IMR-90 (cell line): ENCODE data around the gene KLK13. TPM values are rescaled to one million over a fixed set of nuclear protein-coding genes. Genes with fewer than 3 reads are reported as not detected.

Experiments used
- ATAC-seq: fragments of 200-7000 bp; cut with Tn5 transposase; 2 replicates; pipeline ENCODE4 v1.9.1; 2020; ENCODE audit warnings: low read depth, mild to moderate bottlenecking, moderate library complexity
- BruUV-seq: library from RNA; stranded (reverse); fragments of 400-500 nt; replicated peaks from 2 replicates; lab custom pipeline; 2021; lab: Mats Ljungman, UMichigan
- CTCF ChIA-PET: fragments of 300-600 bp; formaldehyde crosslinking; extraction: SDS; loops from one replicate; lab custom pipeline; 2021; ENCODE audit warnings: antibody characterized with exemption; lab: Yijun Ruan, JAX
- POLR2A ChIA-PET: fragments of 300-600 bp; sonication (Branson Sonifier 250); formaldehyde crosslinking; loops from one replicate; lab custom pipeline; 2022; ENCODE audit warnings: antibody characterized with exemption; ENCODE audit not compliant: unreplicated experiment; lab: Charles Lee
- DNase-seq: peaks from one replicate; pipeline ENCODE4 v3.0.0; 2013
- H2AFZ ChIP-seq: replicated peaks from 2 replicates; pipeline ENCODE3; 2013; ENCODE audit warnings: low read length, mild to moderate bottlenecking; ENCODE audit not compliant: poor library complexity
- H2AK5ac ChIP-seq: 2 replicates; pipeline ENCODE4 v1.6.1; 2013; ENCODE audit warnings: low read depth, low read length, inconsistent platforms
- H2AK9ac ChIP-seq: replicated peaks from 2 replicates; pipeline ENCODE3; 2013; ENCODE audit warnings: mild to moderate bottlenecking, low read depth, low read length, moderate library complexity; ENCODE audit not compliant: poor library complexity
- H2BK120ac ChIP-seq: 2 replicates; pipeline ENCODE4 v1.6.1; 2013; ENCODE audit warnings: low read depth, low read length, inconsistent platforms
- H2BK15ac ChIP-seq: 3 replicates; pipeline ENCODE4 v1.6.1; 2013; ENCODE audit warnings: low read depth, low read length, inconsistent platforms
- H2BK20ac ChIP-seq: 2 replicates; pipeline ENCODE4 v1.6.1; 2013; ENCODE audit warnings: low read depth, mild to moderate bottlenecking, inconsistent platforms, low read length, moderate library complexity
- H2BK5ac ChIP-seq: 2 replicates; pipeline ENCODE4 v1.6.1; 2013; ENCODE audit warnings: mild to moderate bottlenecking, low read depth, low read length, inconsistent platforms; ENCODE audit not compliant: poor library complexity, severe bottlenecking
- H3K14ac ChIP-seq: replicated peaks from 2 replicates; pipeline ENCODE4 v1.6.1; 2013; ENCODE audit warnings: low read depth, low read length, inconsistent platforms
- H3K18ac ChIP-seq: 2 replicates; pipeline ENCODE4 v1.6.1; 2013; ENCODE audit warnings: low read depth, low read length, control low read depth
- H3K23ac ChIP-seq: 2 replicates; pipeline ENCODE4 v1.6.1; 2013; ENCODE audit warnings: low read depth, low read length, inconsistent platforms
- H3K27ac ChIP-seq: 2 replicates; pipeline ENCODE4 v1.5.1; 2013; ENCODE audit warnings: mild to moderate bottlenecking, control low read depth, low read length; ENCODE audit not compliant: insufficient read depth
- H3K27me3 ChIP-seq: 2 replicates; pipeline ENCODE4 v1.6.1; 2013; ENCODE audit warnings: low read length; ENCODE audit not compliant: control insufficient read depth, insufficient read depth
- H3K36me3 ChIP-seq: 2 replicates; pipeline ENCODE4 v1.6.1; 2013; ENCODE audit warnings: low read length, mixed read lengths; ENCODE audit not compliant: control insufficient read depth, insufficient read depth
- H3K4ac ChIP-seq: 2 replicates; pipeline ENCODE4 v1.6.1; 2013; ENCODE audit warnings: low read depth, low read length, inconsistent platforms
- H3K4me1 ChIP-seq: 2 replicates; pipeline ENCODE4 v1.6.1; 2013; ENCODE audit warnings: low read length, mixed read lengths; ENCODE audit not compliant: control insufficient read depth, insufficient read depth
- H3K4me2 ChIP-seq: 2 replicates; pipeline ENCODE4 v1.6.1; 2013; ENCODE audit warnings: low read depth, mild to moderate bottlenecking, control low read depth, low read length, moderate library complexity
- H3K4me3 ChIP-seq: 2 replicates; pipeline ENCODE4 v1.5.1; 2013; ENCODE audit warnings: low read depth, mild to moderate bottlenecking, control low read depth, low read length, moderate library complexity; ENCODE audit not compliant: insufficient read depth
- H3K56ac ChIP-seq: 2 replicates; pipeline ENCODE4 v1.6.1; 2013; ENCODE audit warnings: low read length, inconsistent platforms; ENCODE audit not compliant: insufficient read depth; ENCODE audit errors: extremely low read depth
- H3K79me1 ChIP-seq, 2 experiments: 2 replicates each; pipeline ENCODE4 v1.6.1; 2013; ENCODE audit warnings: low read length in 2 of 2, inconsistent platforms in 1 of 2, low read depth in 1 of 2
- H3K9ac ChIP-seq: 2 replicates; pipeline ENCODE4 v1.6.1; 2013; ENCODE audit warnings: low read depth, low read length, control low read depth
- H3K9me1 ChIP-seq: 2 replicates; pipeline ENCODE4 v1.6.1; 2013; ENCODE audit warnings: low read length, inconsistent platforms; ENCODE audit not compliant: insufficient read depth
- H3K9me3 ChIP-seq: 2 replicates; pipeline ENCODE4 v1.6.1; 2013; ENCODE audit warnings: low read length; ENCODE audit not compliant: control insufficient read depth, insufficient read depth
- H4K20me1 ChIP-seq: 2 replicates; pipeline ENCODE4 v1.6.1; 2013; ENCODE audit warnings: low read length, inconsistent platforms; ENCODE audit not compliant: insufficient read depth
- H4K5ac ChIP-seq: 2 replicates; pipeline ENCODE4 v1.6.1; 2013; ENCODE audit warnings: mild to moderate bottlenecking, low read depth, low read length, control low read depth
- H4K8ac ChIP-seq, 2 experiments: 2 replicates each; pipeline ENCODE4 v1.6.1; 2013; ENCODE audit warnings: low read depth in 2 of 2, low read length in 2 of 2, control low read depth in 1 of 2, inconsistent platforms in 1 of 2
- H4K91ac ChIP-seq: 2 replicates; pipeline ENCODE4 v1.6.1; 2013; ENCODE audit warnings: low read depth, low read length, inconsistent platforms; ENCODE audit not compliant: insufficient read depth
- CHD1 ChIP-seq: IDR thresholded peaks from 2 replicates; pipeline ENCODE4 v1.6.1; 2012; ENCODE audit warnings: low read depth, low read length, improper control_type of control experiment
- ELK1 ChIP-seq: fragments of 150-350 bp; IDR thresholded peaks from 2 replicates; pipeline ENCODE4 v1.6.1; 2016; ENCODE audit warnings: low read depth, mild to moderate bottlenecking, low read length, moderate library complexity, borderline replicate concordance
- FOS ChIP-seq: fragments of 150-350 bp; IDR thresholded peaks from 2 replicates; pipeline ENCODE4 v1.6.1; 2016; ENCODE audit warnings: low read depth, low read length
- MAFK ChIP-seq: IDR thresholded peaks from 2 replicates; pipeline ENCODE4 v1.6.1; 2012; ENCODE audit warnings: low read depth, low read length, improper control_type of control experiment
- POLR2A ChIP-seq: IDR thresholded peaks from 2 replicates; pipeline ENCODE4 v1.6.1; 2012; ENCODE audit warnings: mild to moderate bottlenecking, low read depth, low read length
- RAD21 ChIP-seq: IDR thresholded peaks from 2 replicates; pipeline ENCODE4 v1.6.1; 2012; ENCODE audit warnings: low read length, improper control_type of control experiment
- RCOR1 ChIP-seq: IDR thresholded peaks from 2 replicates; pipeline ENCODE4 v1.6.1; 2012; ENCODE audit warnings: mild to moderate bottlenecking, low read length, improper control_type of control experiment; ENCODE audit not compliant: insufficient replicate concordance
- SMC3 ChIP-seq: fragments of 150-350 bp; IDR thresholded peaks from 2 replicates; pipeline ENCODE4 v1.6.1; 2016; ENCODE audit warnings: low read depth, mild to moderate bottlenecking, antibody characterized with exemption, low read length, moderate library complexity
- USF2 ChIP-seq: fragments of 150-350 bp; IDR thresholded peaks from 2 replicates; pipeline ENCODE4 v1.6.1; 2017; ENCODE audit warnings: mild to moderate bottlenecking, antibody characterized with exemption, low read length, low read depth
- WGBS, 2 experiments: methylation state at CpG; one replicate each; pipeline versions ENCODE4 v1.1.5 to v1.1.7; 2013; ENCODE audit warnings: missing lambda C conversion rate in 2 of 2; ENCODE audit not compliant: insufficient read length in 1 of 2; ENCODE audit errors: extremely low coverage in 2 of 2; 5-methylcytosine and 5-hydroxymethylcytosine counted together
- dilution Hi-C: fragments of 300-500 bp; cut with HindIII; formaldehyde crosslinking; loops from one replicate; pipeline ENCODE4 v1.14.3; 2018; ENCODE audit warnings: low sequenced_read_pairs; ENCODE audit not compliant: unreplicated experiment
- in situ Hi-C: fragments of 300-500 bp; cut with MboI; formaldehyde crosslinking; loops from 3 replicates; pipeline ENCODE4 v1.14.3; 2019; ENCODE audit warnings: low sequenced_read_pairs, inconsistent platforms, mixed read lengths
- intact Hi-C: fragments of 100-400 bp; cut with micrococcal nuclease; formaldehyde crosslinking; loops from 2 replicates; pipeline ENCODE4 v1.10.0; 2022
- polyA plus RNA-seq, 3 experiments: library from polyadenylated mRNA; depleted of rRNA; stranded (reverse); fragments of >200 nt; gene quantifications; 2 replicates each; pipeline ENCODE4 v1.2.3, GENCODE V29; 2012; ENCODE audit warnings: low replicate concordance in 1 of 3
- total RNA-seq: library from RNA; depleted of rRNA; stranded (reverse); fragments of >200 nt; gene quantifications from 2 replicates; pipeline ENCODE4 v1.2.3, GENCODE V29; 2012
- TF ChIP-seq, protein P1 (sequence below): conservative IDR thresholded peaks from 2 replicates; pipeline ENCODE4 v1.5.1; 2012; ENCODE audit warnings: mild to moderate bottlenecking, low read depth, low read length, improper control_type of control experiment

Gene KLK13
- total and polyA plus RNA-seq, 2 of the 4 experiments (the other 2 are of a cell fraction): not detected

DNA sequence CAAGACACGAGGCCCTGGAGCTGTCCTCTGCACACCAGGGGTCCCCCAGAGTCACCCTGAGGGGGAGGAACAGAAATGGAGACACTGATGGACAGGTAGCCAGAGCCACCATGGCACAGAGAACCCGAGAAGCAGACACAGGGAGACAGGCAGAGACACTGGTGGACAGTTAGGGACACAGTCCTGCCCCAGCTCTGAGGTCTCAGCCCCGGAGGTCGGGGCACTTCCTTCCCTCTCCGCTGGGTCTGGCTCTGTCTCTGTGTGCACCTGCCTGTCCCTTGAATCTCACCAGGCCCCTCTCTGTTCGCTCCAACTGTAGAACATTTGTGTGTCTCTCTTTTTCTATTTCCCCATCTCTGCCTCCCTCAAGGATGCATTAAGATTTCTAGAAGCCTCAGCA lies 13.2 kb upstream of the KLK13 start:
- Histone ChIP-seq H3K36me3 (no peaks in the 10 kb centered on the region), H4K91ac (no peak overlapping the region), H4K20me1 (no peaks in the 10 kb centered on the region), H3K9me3 (no peaks in the 10 kb centered on the region; the same call in none of the 2 replicates), H3K18ac (no peak overlapping the region), H2BK15ac (no peak overlapping the region), H4K5ac (no peak overlapping the region), H2BK20ac (no peak overlapping the region), H2AFZ (no peak overlapping the region), H3K4me2 (no peak overlapping the region), H3K9ac (no peak overlapping the region), H3K4me3 (no peak overlapping the region), H3K14ac (no peak overlapping the region), H3K23ac (no peak overlapping the region), H2AK9ac (no peak overlapping the region), H3K9me1 (no peaks in the 10 kb centered on the region), H3K79me1 (no peaks in the 10 kb centered on the region), H2BK120ac (no peak overlapping the region), H3K27me3 (no peaks in the 10 kb centered on the region), H2BK5ac (no peak overlapping the region), H2AK5ac (no peak overlapping the region), H3K27ac (no peak overlapping the region), H3K56ac (no peak overlapping the region), H4K8ac (no peak overlapping the region), H3K4ac (no peak overlapping the region), H3K4me1 (no peaks in the 10 kb centered on the region)
- WGBS, 2 experiments: 57% methylated on average over 4 of the region's 6 CpGs; no CpG with 5 or more reads in 1 of the 2 experiments
- in situ Hi-C loops: no loop called here
- dilution Hi-C loops: no loop called here
- ChIA-PET POLR2A (no interaction called here), CTCF (no interaction called here)
- no peak for DNase-seq
- no TSS peak for BruUV-seq
- TF ChIP-seq RCOR1 (no peak), ELK1 (no peak), MAFK (no peak), FOS (no peak), RAD21 (no peak), USF2 (no peak), SMC3 (no peak), CHD1 (no peak), POLR2A (no peak)
- TF ChIP-seq, protein P1, sequence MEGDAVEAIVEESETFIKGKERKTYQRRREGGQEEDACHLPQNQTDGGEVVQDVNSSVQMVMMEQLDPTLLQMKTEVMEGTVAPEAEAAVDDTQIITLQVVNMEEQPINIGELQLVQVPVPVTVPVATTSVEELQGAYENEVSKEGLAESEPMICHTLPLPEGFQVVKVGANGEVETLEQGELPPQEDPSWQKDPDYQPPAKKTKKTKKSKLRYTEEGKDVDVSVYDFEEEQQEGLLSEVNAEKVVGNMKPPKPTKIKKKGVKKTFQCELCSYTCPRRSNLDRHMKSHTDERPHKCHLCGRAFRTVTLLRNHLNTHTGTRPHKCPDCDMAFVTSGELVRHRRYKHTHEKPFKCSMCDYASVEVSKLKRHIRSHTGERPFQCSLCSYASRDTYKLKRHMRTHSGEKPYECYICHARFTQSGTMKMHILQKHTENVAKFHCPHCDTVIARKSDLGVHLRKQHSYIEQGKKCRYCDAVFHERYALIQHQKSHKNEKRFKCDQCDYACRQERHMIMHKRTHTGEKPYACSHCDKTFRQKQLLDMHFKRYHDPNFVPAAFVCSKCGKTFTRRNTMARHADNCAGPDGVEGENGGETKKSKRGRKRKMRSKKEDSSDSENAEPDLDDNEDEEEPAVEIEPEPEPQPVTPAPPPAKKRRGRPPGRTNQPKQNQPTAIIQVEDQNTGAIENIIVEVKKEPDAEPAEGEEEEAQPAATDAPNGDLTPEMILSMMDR: no peak
- intact Hi-C loops: no loop called here
- no peak for ATAC-seq
